Tongue (tissue), 2 donors: ENCODE results near the gene SMIM35. TPM values are rescaled to one million over a fixed set of nuclear protein-coding genes. Genes with fewer than 3 reads are reported as not detected.
A peak's percentile ranks its signal among the peaks of the same experiment; 100 is the strongest.

Experiments used
- DNase-seq: peaks from one replicate; pipeline ENCODE4 v3.0.0-alpha.2; 2015
- total RNA-seq: library from RNA; depleted of rRNA; stranded (reverse); fragments of >200 nt; gene quantifications from one replicate; pipeline ENCODE4 v1.2.3, GENCODE V29; 2014

Gene SMIM35
- total RNA-seq, 1 donor from 2014 or later: not detected

DNA sequence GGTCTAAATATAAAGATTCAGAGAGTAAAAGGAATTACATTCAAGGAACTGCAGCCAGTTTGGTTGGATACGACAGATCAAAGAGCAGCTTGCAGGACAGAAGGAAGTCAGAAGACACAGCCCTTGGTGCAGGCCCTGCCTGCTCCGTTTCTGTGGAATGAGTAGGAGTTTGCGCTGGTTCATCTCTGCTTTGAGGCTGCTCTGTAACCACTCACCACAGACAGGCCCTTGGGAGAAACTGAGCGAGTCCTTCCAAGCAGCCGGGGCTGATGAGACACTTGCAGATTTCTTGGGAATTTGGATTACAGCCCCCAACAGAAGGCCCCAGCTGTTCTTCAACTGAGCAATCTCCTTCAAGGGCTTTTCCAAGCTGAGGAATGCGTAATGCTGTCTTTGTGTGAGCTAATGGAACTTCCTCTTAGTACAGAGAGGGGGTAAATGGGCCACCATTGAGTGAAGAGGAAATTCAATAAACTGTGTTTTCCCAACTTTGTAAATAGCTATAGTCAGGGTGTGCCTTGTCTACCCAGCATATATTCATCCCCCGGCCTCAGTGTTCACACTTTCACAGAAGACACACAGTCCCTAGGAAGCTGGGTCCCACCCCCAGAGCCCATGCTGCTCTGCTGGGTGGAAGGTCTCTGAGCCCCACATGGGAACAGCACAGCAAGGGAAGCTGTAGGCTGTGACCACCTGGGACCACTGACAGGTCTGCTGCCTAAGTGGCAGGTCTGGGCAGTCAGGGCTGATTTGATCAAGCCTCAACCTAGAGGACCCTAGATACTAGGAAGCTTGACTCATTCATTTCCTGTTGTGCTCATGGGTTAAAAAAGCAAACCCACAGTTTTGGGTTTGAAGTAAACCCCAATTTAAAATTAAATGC is 84.0 kb downstream of the SMIM35 start:
- DNase-seq: peak; percentile 85

- DNase-seq: no peak
Observed at GRCh38 chr11:118002010-118002540, 84.7 kb downstream of the SMIM35 start.

- no peak for DNase-seq
Observed at GRCh38 chr11:118001494-118001971, 85.2 kb downstream of the SMIM35 start.

- DNase-seq: no peak
Observed at GRCh38 chr11:118000850-118001228, 85.9 kb downstream of the SMIM35 start.

DNA sequence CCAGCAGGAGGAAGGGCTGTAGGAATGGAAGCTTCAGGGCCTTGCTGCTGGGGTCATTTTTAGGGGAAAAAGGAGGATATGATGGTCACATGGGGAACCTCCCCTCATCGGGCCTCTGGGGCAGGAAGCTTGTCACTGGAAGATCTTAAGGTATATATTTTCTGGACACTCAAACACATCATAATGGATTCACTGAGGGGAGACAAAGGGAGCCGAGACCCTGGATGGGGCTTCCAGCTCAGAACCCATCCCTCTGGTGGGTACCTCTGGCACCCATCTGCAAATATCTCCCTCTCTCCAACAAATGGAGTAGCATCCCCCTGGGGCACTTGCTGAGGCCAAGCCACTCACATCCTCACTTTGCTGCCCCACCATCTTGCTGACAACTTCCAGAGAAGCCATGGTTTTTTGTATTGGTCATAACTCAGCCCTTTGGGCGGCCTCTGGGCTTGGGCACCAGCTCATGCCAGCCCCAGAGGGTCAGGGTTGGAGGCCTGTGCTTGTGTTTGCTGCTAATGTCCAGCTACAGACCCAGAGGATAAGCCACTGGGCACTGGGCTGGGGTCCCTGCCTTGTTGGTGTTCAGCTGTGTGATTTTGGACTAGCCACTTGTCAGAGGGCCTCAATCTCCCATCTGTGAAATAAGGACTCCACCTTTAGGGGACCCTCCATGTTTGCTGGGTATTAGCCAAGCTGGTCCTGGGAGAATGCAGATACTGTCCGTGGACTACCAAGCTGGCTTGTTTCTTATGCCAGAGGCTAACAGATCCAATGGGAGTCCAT is 86.5 kb downstream of the SMIM35 start:
- no peak for DNase-seq

GRCh38 chr11:117999354-117999993 is 87.3 kb downstream of the SMIM35 start:
- DNase-seq: no peak

GRCh38 chr11:117998664-117999353 is 88.0 kb downstream of the SMIM35 start:
- DNase-seq: no peak

- DNase-seq: no peak
Observed at GRCh38 chr11:117997823-117998579, 88.8 kb downstream of the SMIM35 start.

DNA sequence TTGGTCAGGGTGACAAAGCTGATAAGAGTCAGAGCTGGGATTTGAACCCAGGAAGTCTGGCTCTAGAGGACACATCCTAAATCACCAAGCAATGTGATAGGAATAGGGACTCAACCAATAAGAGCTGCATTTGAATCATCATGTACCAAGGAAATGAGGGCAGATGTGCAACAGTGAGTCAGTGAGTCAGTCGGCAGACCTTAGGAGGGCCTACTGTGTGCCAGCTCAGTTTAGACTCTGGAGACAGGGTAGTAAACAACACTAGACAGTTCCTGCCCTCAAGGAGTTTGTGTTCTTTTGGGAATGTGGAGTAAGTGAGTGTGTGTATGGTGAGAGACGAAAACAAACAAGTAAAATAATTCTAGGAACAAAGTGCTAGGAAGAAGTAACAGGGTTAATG is 89.4 kb downstream of the SMIM35 start:
- DNase-seq: no peak

GRCh38 chr11:117996058-117996457 is 90.7 kb downstream of the SMIM35 start:
- DNase-seq: no peak

GRCh38 chr11:117995472-117995871 is 91.3 kb downstream of the SMIM35 start:
- no peak for DNase-seq

DNA sequence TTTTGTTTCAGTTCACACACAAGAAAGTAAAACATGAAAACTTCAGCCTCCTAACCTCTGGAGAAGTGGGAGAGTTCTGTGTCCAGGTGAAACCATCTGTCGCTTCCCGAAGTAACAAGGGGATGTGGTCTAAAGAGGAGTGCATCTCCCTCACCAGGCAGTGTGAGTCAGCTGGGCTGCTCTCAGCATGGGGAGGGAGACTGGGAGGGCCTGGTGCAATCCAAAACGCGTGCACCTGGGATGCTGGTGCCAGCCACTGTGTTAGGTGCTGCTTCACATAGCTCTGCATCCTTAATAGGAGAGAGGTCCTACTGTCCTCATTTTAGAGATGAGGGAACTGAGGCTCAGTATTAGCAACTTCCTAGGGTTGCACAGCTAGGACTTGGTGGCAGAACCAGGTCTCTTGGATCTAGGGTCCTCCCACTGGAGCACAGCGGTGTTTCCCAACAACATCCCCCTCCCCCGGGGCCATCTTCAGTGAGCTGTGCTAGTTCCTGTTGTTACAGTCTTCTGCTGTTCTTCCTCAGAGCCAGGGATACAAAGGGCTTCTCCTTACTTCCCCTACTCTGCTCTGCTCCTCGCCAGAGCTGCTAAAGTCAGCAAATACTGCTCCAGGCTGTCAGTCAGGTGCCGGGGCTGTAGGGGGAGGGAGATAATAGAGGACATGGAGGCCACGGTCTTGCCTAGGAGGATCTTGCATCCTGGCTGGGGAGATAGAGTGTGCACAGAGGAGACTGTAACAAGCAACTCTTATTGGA is 92.6 kb downstream of the SMIM35 start:
- no peak for DNase-seq

DNA sequence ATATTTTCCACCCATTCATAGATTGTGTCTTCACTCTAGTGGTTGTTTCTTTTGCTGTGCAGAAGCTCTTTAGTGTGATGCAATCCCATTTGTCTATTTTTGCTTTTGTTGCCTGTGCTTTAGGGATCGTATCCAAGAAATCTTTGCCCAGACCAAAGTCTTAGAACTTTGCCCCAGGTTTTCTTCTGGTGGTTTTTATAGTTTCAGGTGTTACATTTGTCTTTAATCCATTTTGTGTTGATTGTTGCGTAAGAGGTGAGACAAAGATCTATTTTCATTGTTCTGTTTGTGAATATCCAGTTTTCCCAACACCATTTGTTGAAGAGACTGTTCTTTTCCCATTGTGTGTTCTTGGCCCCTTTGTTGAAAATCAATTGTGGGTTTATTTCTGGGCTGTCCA is 94.1 kb downstream of the SMIM35 start:
- no peak for DNase-seq

- no peak for DNase-seq
Observed at GRCh38 chr11:117992136-117992535, 94.6 kb downstream of the SMIM35 start.

DNA sequence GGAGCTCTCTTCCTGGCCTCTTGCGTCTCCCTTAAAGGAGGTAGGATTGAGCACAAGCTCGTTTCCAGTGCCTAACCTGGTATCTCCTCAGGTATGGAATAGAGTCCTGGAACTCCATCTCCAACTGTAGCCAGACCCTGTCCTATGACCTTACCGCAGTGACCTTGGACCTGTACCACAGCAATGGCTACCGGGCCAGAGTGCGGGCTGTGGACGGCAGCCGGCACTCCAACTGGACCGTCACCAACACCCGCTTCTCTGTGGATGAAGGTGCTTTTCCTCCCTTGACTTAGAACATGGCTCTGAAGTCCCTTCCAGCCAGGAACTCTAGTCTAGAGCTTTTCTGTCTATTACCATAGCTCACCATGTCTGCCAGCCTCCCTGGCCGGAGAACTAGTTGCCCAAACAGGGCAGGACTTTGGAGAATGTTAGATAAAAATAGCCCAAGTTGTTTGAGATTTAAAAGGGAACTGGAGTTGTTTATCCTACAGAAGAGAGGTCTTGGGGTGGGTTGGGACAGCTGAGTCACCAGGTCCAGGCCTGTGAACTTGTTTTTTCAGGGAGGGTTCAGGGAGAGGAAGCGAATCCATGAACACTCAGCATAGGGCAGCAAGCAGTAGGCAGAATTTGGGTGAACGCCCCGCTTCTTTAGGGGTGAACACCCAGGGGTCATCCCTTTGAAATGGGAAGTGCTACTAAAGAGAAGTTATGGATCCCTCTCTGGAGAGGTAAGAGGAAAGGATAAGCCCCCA is 97.2 kb downstream of the SMIM35 start:
- no peak for DNase-seq

GRCh38 chr11:117986981-117987574 is 99.7 kb downstream of the SMIM35 start:
- DNase-seq: no peak

- DNase-seq: peak; percentile 80
Observed at GRCh38 chr11:117985953-117986887, 100.5 kb downstream of the SMIM35 start, which contains the start of gene IL10RA. IL10RA (plus strand) TSS chr11:117986394; CDS start chr11:117986468, 74 bp downstream.

GRCh38 chr11:117984476-117984875 is 102.3 kb downstream of the SMIM35 start:
- no peak for DNase-seq
